Bronchial epithelial cell (primary cell): ENCODE measurements around the gene MBP. TPM values are rescaled to one million over a fixed set of nuclear protein-coding genes. Genes with fewer than 3 reads are reported as not detected.
A peak's percentile ranks its signal among the peaks of the same experiment; 100 is the strongest.

Experiments used
- DNase-seq: peaks from one replicate; pipeline ENCODE4 v3.0.0-alpha.2; 2010; ENCODE audit warnings: low read depth
- FAIRE-seq: peaks from 2 replicates; lab custom pipeline; 2011; peaks lifted over from hg19 to GRCh38; lab: Jason Lieb, UNC
- H3K27me3 ChIP-seq: 2 replicates; pipeline ENCODE4 v1.5.1; 2011; ENCODE audit warnings: low read length; ENCODE audit not compliant: control insufficient read depth, insufficient read depth
- H3K36me3 ChIP-seq: 2 replicates; pipeline ENCODE4 v1.5.1; 2011; ENCODE audit warnings: low read length; ENCODE audit not compliant: control insufficient read depth, insufficient read depth
- H3K4me3 ChIP-seq: 2 replicates; pipeline ENCODE4 v1.5.1; 2011; ENCODE audit warnings: mild to moderate bottlenecking, low read depth, low read length, control low read depth
- total RNA-seq: library from RNA; depleted of rRNA; stranded (reverse); fragments of >200 nt; gene quantifications from 2 replicates; pipeline ENCODE4 v1.2.1, GENCODE V29; 2014
- TF ChIP-seq, protein P1 (sequence below): IDR thresholded peaks from 2 replicates; pipeline ENCODE4 v1.5.1; 2011; ENCODE audit warnings: mild to moderate bottlenecking, moderate library complexity, low read length, control low read depth, inconsistent platforms; ENCODE audit not compliant: insufficient read depth, severe bottlenecking

Gene MBP
- total RNA-seq, 1 donor from 2014 or later: 26.6 TPM

GRCh38 chr18:77054606-77055428 is 77.8 kb downstream of the MBP start:
- Histone ChIP-seq H3K27me3 (no peaks in the 10 kb centered on the region), H3K36me3 (no peaks in the 10 kb centered on the region), H3K4me3 (no peak overlapping the region)
- TF ChIP-seq, protein P1, sequence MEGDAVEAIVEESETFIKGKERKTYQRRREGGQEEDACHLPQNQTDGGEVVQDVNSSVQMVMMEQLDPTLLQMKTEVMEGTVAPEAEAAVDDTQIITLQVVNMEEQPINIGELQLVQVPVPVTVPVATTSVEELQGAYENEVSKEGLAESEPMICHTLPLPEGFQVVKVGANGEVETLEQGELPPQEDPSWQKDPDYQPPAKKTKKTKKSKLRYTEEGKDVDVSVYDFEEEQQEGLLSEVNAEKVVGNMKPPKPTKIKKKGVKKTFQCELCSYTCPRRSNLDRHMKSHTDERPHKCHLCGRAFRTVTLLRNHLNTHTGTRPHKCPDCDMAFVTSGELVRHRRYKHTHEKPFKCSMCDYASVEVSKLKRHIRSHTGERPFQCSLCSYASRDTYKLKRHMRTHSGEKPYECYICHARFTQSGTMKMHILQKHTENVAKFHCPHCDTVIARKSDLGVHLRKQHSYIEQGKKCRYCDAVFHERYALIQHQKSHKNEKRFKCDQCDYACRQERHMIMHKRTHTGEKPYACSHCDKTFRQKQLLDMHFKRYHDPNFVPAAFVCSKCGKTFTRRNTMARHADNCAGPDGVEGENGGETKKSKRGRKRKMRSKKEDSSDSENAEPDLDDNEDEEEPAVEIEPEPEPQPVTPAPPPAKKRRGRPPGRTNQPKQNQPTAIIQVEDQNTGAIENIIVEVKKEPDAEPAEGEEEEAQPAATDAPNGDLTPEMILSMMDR: peak; percentile 81
- peak; percentile 68 for FAIRE-seq
- peak; percentile 83 for DNase-seq

- Histone ChIP-seq H3K36me3 (no peaks in the 10 kb centered on the region), H3K4me3 (no peak overlapping the region), H3K27me3 (no peaks in the 10 kb centered on the region)
- DNase-seq (no peak), FAIRE-seq (no peak)
- TF ChIP-seq, protein P1: no peak
Observed at GRCh38 chr18:77054288-77054605, 78.3 kb downstream of the MBP start.

DNA sequence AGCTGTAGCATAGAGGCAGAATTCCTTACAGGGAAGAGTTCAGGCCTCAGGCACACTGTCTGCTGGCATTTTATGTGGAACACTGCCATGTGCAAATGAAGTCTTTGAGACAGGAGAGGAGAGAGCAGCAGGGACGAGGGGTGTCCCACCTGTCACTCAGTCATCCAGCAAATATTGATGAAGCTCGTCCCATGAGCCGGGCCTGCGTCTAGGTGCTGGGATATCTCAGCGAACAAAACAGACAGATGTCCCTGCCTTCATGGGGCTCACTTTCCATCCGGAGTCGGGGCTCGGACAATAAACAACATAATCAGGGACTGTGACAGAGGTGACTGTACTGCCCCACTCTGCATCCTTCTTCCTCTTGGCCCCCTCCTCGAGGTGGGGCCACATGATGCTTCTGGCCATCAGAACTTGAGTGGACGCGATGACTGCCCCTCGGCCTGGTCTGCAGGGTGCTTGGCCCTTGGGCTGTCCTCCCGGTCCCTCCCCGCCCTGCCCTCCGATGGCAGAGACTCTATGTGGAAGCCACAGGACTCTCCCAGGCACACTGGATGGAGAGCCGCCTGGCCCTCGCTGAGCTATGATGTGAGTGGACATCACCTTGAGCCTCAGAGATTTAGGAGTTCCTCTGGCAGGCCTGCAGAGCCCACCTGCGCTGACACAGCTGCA is 78.8 kb downstream of the MBP start:
- DNase-seq (no peak), FAIRE-seq (no peak)
- TF ChIP-seq, protein P1: no peak
- H3K27me3 ChIP-seq: no peaks in the 10 kb centered on the region
- no peak overlapping the region for H3K4me3 ChIP-seq
- H3K36me3 ChIP-seq: no peaks in the 10 kb centered on the region

- FAIRE-seq (no peak), DNase-seq (no peak)
- no peaks in the 10 kb centered on the region for H3K27me3 ChIP-seq
- H3K4me3 ChIP-seq: no peak overlapping the region
- TF ChIP-seq, protein P1: no peak
- no peaks in the 10 kb centered on the region for H3K36me3 ChIP-seq
Observed at GRCh38 chr18:77052983-77053309, 79.6 kb downstream of the MBP start.

- FAIRE-seq: no peak
- TF ChIP-seq, protein P1: no peak
- Histone ChIP-seq H3K27me3 (no peaks in the 10 kb centered on the region), H3K4me3 (no peak overlapping the region), H3K36me3 (no peaks in the 10 kb centered on the region)
- no peak for DNase-seq
Observed at GRCh38 chr18:77052297-77052982, 80.1 kb downstream of the MBP start.
